NCI-H345 treated with DMSO at 0.1 percent for 48 hours (cell line): Measurements from ENCODE around the gene TP53BP1.

Experiments
- DNase-seq: peaks from one replicate; lab custom pipeline; 2025; ENCODE audit not compliant: unreplicated experiment; lab: John Stamatoyannopoulos, UW

TP53BP1 gene

GRCh38 chr15:43493703-43494472, 932 bp upstream of the TP53BP1 start:
- DNase-seq: no peak

GRCh38 chr15:43492266-43492665, 690 bp downstream of the TP53BP1 start:
- no peak for DNase-seq

- DNase-seq: peak; percentile 15
Observed at GRCh38 chr15:43489191-43489590, 3.8 kb downstream of the TP53BP1 start.

GRCh38 chr15:43488790-43489189, 4.2 kb downstream of the TP53BP1 start:
- DNase-seq: no peak

- no peak for DNase-seq
Observed at GRCh38 chr15:43487271-43487895, 5.6 kb downstream of the TP53BP1 start.

GRCh38 chr15:43484455-43484854, 8.5 kb downstream of the TP53BP1 start:
- DNase-seq: no peak

- DNase-seq: no peak
Observed at GRCh38 chr15:43483297-43484128, 9.4 kb downstream of the TP53BP1 start.

GRCh38 chr15:43473885-43474284, 19.1 kb downstream of the TP53BP1 start:
- no peak for DNase-seq

- DNase-seq: no peak
Observed at GRCh38 chr15:43471975-43472374, 21.0 kb downstream of the TP53BP1 start.

- no peak for DNase-seq
Observed at GRCh38 chr15:43469867-43470266, 23.1 kb downstream of the TP53BP1 start.

GRCh38 chr15:43465100-43465499, 27.9 kb downstream of the TP53BP1 start:
- no peak for DNase-seq

- no peak for DNase-seq
Observed at GRCh38 chr15:43463998-43464397, 29.0 kb downstream of the TP53BP1 start.

GRCh38 chr15:43463507-43463906, 29.4 kb downstream of the TP53BP1 start:
- DNase-seq: no peak

GRCh38 chr15:43449981-43450380, 43.0 kb downstream of the TP53BP1 start:
- no peak for DNase-seq

GRCh38 chr15:43446344-43446743, 46.6 kb downstream of the TP53BP1 start:
- DNase-seq: no peak

- no peak for DNase-seq
Observed at GRCh38 chr15:43441316-43441715, 51.6 kb downstream of the TP53BP1 start.

- peak; percentile 10 for DNase-seq
Observed at GRCh38 chr15:43440721-43441281, 52.2 kb downstream of the TP53BP1 start.

GRCh38 chr15:43439268-43439667, 53.7 kb downstream of the TP53BP1 start:
- no peak for DNase-seq

- no peak for DNase-seq
Observed at GRCh38 chr15:43436395-43436794, 56.6 kb downstream of the TP53BP1 start.

GRCh38 chr15:43434446-43434845, 58.5 kb downstream of the TP53BP1 start:
- no peak for DNase-seq

GRCh38 chr15:43433661-43434303, 59.2 kb downstream of the TP53BP1 start:
- no peak for DNase-seq
